Lower leg skin (tissue), 3 donors: Measurements from ENCODE around the gene KCNJ9.

Source experiments
- POLR2A ChIP-seq, 2 donors: fragments of 450-650 bp; IDR thresholded peaks; one replicate each; pipeline ENCODE4 v1.6.1; 2016 to 2017; ENCODE audit warnings: antibody characterized with exemption in 2 of 2, mild to moderate bottlenecking in 1 of 2, moderate library complexity in 1 of 2
- TF ChIP-seq, protein P1 (sequence below), 3 donors: fragments of 450-650 bp; IDR thresholded peaks; one replicate each; pipeline ENCODE4 v1.5.1; 2016; ENCODE audit warnings: antibody characterized with exemption in 3 of 3, mild to moderate bottlenecking in 3 of 3, moderate library complexity in 2 of 3

DNA sequence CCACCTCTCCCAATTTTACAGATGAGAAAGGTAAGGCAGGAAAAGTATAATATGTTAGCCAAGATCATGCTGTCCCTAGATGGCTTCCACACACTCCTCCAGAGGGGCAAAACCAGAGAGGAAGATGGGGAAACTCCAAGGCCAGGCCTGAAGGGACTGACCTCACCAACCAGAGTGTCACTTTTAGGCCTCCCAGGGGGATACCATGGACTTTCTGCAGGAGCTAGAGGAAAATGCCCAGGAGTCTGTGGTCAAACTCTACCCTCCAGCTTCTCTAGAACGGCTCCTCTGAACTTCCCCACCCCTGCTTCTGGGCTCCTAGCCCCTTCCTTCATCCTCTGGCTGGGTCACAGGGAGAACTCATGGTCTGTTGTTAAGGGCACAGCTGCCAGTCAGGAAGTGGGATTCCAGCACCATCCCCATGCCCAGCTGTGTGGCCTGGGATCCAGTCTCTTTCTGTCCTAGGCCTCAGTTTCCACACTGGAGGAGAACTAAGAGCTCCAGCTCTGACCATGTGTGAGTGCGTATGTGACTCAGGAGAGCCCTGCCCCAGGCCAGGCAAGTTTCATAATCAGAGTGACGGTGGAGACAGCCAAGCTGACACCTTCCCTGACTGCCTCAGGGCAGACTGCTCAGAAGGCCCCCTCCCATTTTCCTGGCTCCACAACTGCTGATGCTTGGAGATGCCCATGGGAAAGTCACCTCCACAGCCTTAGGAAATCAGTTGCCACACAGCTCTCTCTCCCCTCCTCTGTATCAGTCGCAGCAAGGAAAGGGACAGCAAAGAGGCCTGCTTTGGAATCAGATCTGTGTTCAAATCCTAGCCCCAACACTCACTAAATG is 15.2 kb downstream of the KCNJ9 start:
- TF ChIP-seq, protein P1, sequence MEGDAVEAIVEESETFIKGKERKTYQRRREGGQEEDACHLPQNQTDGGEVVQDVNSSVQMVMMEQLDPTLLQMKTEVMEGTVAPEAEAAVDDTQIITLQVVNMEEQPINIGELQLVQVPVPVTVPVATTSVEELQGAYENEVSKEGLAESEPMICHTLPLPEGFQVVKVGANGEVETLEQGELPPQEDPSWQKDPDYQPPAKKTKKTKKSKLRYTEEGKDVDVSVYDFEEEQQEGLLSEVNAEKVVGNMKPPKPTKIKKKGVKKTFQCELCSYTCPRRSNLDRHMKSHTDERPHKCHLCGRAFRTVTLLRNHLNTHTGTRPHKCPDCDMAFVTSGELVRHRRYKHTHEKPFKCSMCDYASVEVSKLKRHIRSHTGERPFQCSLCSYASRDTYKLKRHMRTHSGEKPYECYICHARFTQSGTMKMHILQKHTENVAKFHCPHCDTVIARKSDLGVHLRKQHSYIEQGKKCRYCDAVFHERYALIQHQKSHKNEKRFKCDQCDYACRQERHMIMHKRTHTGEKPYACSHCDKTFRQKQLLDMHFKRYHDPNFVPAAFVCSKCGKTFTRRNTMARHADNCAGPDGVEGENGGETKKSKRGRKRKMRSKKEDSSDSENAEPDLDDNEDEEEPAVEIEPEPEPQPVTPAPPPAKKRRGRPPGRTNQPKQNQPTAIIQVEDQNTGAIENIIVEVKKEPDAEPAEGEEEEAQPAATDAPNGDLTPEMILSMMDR (IDR thresholded peaks at IDR 0.05) = no peak
- TF ChIP-seq POLR2A (IDR thresholded peaks at IDR 0.05) = no peak
